Colonic mucosa (tissue), 4 donors: ENCODE data around the gene DIRAS1. TPM values are rescaled to one million over a fixed set of nuclear protein-coding genes. Genes with fewer than 3 reads are reported as not detected.

Experiments used
- DNase-seq: peaks from one replicate; pipeline ENCODE4 v3.0.0-alpha.2; 2020
- H3K27ac ChIP-seq: fragments of 200-600 bp; one replicate; pipeline ENCODE4 v1.8.0; 2021
- H3K27me3 ChIP-seq: fragments of 200-600 bp; one replicate; pipeline ENCODE4 v1.8.0; 2021
- H3K36me3 ChIP-seq: fragments of 200-600 bp; one replicate; pipeline ENCODE4 v1.8.0; 2021
- H3K4me1 ChIP-seq: fragments of 200-600 bp; one replicate; pipeline ENCODE4 v1.8.0; 2021; ENCODE audit warnings: mild to moderate bottlenecking
- H3K4me3 ChIP-seq: fragments of 200-600 bp; one replicate; pipeline ENCODE4 v1.8.0; 2021
- H3K9ac ChIP-seq, 2 donors: one replicate each; pipeline ENCODE4 v1.7.0; 2013; ENCODE audit warnings: control low read depth in 2 of 2, low read depth in 2 of 2, low read length in 2 of 2
- H3K9me3 ChIP-seq: fragments of 200-600 bp; one replicate; pipeline ENCODE4 v1.8.0; 2021
- intact Hi-C: fragments of 100-400 bp; cut with DNase I; formaldehyde crosslinking; loops from one replicate; pipeline ENCODE4 v1.14.1; 2022
- total RNA-seq, 2 donors: library from RNA; stranded (reverse); fragmentation: NEBNext Ultra II Directional in 1 of 2; extraction: Animal tissue kit (Norgen Biotek cat#: 25700) in 1 of 2; gene quantifications; one replicate each; pipeline ENCODE4 v1.2.1, GENCODE V29; 2021
- TF ChIP-seq, protein P1 (sequence below): fragments of 200-600 bp; IDR thresholded peaks from one replicate; pipeline ENCODE4 v1.8.0; 2022; ENCODE audit warnings: antibody characterized with exemption, mild to moderate bottlenecking
- donor health status: healthy.
- donor health status: DM: no; HTN: no; CAD: no.
- donor health status: DM: no; HTN: no; CAD: no.

DIRAS1 gene
- total RNA-seq, 2 donors from 2014 or later = 0.49 to 1.7 TPM

DNA sequence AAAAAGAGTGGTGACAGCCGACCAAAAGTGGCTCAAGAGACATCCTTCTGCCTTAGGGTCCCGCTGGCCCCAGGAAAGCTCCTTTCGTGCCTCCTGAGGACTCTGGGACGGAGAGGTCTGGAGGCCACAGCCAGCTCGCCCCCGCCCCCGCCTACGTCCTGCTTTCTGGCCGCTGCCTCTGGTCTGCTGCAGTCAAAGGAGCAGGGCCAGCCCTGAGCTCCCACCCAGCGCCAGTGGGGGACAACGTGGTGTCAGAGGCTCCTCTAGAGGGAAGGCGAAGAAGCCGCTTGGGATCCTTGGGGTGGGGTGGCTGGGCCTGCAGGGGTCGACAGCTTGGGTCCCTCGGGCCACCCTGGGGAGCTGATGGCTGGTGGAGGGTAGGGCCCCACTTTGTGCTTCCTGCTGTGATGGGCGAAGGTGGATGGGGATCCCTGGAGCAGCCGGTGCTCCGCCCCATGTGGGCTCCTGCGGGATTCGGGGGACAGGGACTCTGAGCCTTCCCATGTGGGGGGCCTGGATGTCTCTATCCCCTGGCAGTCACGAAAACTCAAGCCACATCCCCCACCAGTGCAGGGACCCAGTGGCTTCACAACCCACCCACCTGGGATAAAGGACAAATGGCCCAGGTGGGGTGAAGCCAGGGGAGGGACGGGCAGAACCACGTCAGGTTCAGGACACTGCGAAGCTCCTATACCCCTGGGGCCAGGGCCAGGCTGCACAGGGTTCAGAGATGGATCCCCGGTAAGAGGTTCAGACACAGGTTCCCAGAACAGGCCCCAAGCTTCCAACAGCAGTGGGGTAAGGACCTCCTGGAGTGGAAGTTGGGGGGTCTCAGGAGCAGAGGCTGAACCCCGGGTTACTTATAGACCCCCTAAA is 9.0 kb upstream of the DIRAS1 start:
- Histone ChIP-seq H3K36me3 (no peaks in the 10 kb centered on the region), H3K9ac (no peak overlapping the region), H3K27me3 (peaks cover 13% of the 10 kb centered on the region), H3K27ac (no peak overlapping the region), H3K4me1 (no peaks in the 10 kb centered on the region), H3K4me3 (no peak overlapping the region), H3K9me3 (no peaks in the 10 kb centered on the region)
- TF ChIP-seq, protein P1, sequence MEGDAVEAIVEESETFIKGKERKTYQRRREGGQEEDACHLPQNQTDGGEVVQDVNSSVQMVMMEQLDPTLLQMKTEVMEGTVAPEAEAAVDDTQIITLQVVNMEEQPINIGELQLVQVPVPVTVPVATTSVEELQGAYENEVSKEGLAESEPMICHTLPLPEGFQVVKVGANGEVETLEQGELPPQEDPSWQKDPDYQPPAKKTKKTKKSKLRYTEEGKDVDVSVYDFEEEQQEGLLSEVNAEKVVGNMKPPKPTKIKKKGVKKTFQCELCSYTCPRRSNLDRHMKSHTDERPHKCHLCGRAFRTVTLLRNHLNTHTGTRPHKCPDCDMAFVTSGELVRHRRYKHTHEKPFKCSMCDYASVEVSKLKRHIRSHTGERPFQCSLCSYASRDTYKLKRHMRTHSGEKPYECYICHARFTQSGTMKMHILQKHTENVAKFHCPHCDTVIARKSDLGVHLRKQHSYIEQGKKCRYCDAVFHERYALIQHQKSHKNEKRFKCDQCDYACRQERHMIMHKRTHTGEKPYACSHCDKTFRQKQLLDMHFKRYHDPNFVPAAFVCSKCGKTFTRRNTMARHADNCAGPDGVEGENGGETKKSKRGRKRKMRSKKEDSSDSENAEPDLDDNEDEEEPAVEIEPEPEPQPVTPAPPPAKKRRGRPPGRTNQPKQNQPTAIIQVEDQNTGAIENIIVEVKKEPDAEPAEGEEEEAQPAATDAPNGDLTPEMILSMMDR = no peak
- DNase-seq = no peak
- intact Hi-C loops = no loop called here

DNA sequence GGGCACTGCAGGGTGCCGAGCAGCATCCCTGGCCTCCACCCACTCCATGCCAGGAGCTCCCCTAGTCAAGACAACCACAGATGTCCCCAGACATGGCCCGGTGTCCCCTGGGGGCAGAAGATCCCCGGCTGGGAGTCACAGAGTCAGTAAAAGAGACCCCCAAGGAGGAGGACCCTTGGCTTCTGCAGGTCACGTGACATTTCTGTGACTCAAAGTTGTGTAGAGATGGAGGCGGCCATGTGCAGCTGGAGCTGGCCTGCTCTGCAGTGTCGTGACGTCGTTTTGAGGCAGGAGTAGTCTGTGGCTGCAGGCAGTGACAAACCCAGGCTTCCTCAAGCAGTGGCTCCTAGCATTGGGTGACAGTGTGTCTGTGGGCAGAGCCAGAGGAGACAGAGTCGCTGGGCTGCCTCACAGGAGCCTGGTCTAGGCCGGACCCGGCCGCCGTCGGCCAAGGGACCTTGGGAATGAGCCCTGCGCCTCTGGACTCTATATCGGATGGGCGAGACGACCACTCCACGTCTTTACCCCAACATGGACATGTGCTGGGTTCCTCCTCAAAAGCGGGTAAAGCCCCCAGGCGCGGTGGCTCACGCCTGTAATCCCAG is 7.7 kb upstream of the DIRAS1 start:
- intact Hi-C loops = no loop called here
- TF ChIP-seq, protein P1 = no peak

DNA sequence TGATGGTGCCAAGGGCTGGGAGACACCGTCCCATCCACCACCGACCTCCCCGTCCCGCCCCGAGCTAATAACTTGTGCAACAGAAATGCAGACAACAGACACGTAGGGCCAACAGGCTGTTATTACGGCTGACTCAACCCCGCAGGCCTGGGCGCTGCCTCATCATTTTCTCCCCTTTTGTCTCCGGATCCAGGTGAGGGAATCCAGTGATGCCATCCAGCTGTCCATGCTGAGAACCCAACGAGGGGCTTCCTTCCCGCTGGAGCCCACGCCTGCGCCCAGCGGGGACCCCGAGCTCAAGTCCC is 6.4 kb upstream of the DIRAS1 start:
- Histone ChIP-seq H3K27me3 (peaks cover 13% of the 10 kb centered on the region), H3K27ac (no peak overlapping the region), H3K9me3 (no peaks in the 10 kb centered on the region), H3K4me3 (no peak overlapping the region), H3K36me3 (no peaks in the 10 kb centered on the region), H3K4me1 (no peaks in the 10 kb centered on the region), H3K9ac (no peak overlapping the region)
- DNase-seq = no peak
- TF ChIP-seq, protein P1 = no peak
- intact Hi-C loops = no loop called here

More for the DNA sequence above, 7.7 kb upstream of the DIRAS1 start:
- Histone ChIP-seq H3K27me3 (peaks cover 13% of the 10 kb centered on the region), H3K9me3 (no peaks in the 10 kb centered on the region), H3K4me1 (no peaks in the 10 kb centered on the region), H3K9ac (no peak overlapping the region), H3K27ac (no peak overlapping the region), H3K4me3 (no peak overlapping the region), H3K36me3 (no peaks in the 10 kb centered on the region)
- no peak for DNase-seq

- Histone ChIP-seq H3K36me3 (no peaks in the 10 kb centered on the region), H3K9me3 (no peaks in the 10 kb centered on the region), H3K9ac (no peak overlapping the region), H3K4me1 (no peaks in the 10 kb centered on the region), H3K4me3 (no peak overlapping the region), H3K27ac (no peak overlapping the region), H3K27me3 (peaks cover 17% of the 10 kb centered on the region)
- intact Hi-C loops = no loop called here
- DNase-seq = no peak
- TF ChIP-seq, protein P1 = no peak
These were observed 5.9 kb upstream of the DIRAS1 start for GRCh38 chr19:2726904-2727639.

DNA sequence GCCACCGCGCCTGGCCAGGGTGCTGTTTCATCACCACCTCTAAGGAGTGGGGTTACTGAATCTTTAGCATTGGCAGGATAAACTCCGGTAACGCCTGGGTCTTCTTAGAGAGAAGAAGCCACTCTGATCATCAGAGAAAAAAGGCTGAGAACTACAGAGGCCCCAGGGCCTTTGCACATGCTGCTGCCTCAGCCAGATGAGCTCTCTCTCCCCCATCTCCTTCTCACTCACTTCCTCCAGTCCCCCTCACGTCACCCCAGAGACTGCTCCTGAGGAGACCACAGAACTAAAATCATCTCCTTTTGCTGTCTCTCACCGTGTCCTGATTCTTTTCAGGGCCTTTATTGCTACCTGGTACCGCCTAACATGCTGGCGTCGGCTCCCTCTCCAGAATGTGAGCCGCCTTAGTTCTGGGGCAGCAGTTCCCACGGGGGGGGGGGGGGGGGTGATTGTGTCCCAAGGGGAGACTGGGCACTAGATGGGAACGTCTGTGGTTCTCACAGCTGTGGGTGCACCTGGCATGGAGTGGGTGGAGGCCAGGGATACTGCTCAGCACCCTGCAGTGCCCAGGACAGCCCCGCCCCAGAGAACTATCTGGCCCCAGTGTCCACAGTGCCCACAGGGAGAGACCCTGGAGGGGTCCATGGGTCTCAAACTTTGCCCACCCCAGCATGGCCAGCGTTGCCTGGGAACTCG is 5.1 kb upstream of the DIRAS1 start:
- TF ChIP-seq, protein P1 = no peak
- Histone ChIP-seq H3K9ac (no peak overlapping the region), H3K27me3 (peaks cover 24% of the 10 kb centered on the region), H3K36me3 (no peaks in the 10 kb centered on the region), H3K4me3 (no peak overlapping the region), H3K4me1 (no peaks in the 10 kb centered on the region), H3K27ac (no peak overlapping the region), H3K9me3 (no peaks in the 10 kb centered on the region)
- intact Hi-C loops = no loop called here
- DNase-seq = no peak
